SH-SY5Y (cell line): ENCODE results near the gene CDK5R1.

Source experiments
- GATA2 ChIP-seq: IDR thresholded peaks from 2 replicates; pipeline ENCODE4 v1.6.1; 2011; ENCODE audit warnings: mild to moderate bottlenecking, low read depth, low read length
- GATA3 ChIP-seq: IDR thresholded peaks from 2 replicates; pipeline ENCODE4 v1.6.1; 2011; ENCODE audit warnings: low read depth, mild to moderate bottlenecking, low read length, moderate library complexity

CDK5R1 gene

DNA sequence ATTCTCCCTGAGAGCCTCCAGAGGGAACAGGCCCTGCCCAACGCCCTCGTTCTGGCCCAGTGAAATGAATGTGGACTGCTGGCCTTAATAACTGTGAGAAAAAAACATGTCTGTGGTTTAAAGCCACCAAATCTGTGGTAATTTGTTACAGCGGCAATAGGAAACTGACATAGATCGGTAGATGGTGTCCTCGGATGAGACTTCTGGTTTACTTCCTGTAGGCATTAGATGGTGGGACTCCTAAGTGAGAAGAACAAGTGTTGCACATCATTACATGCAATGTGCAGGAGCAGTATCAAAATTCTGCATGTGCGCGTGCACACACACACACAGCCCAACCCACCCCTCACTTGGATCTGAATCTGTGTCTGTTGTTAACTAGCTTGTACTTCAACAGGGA, 42.0 kb downstream of the CDK5R1 start:
- TF ChIP-seq GATA3 (no peak), GATA2 (no peak)

DNA sequence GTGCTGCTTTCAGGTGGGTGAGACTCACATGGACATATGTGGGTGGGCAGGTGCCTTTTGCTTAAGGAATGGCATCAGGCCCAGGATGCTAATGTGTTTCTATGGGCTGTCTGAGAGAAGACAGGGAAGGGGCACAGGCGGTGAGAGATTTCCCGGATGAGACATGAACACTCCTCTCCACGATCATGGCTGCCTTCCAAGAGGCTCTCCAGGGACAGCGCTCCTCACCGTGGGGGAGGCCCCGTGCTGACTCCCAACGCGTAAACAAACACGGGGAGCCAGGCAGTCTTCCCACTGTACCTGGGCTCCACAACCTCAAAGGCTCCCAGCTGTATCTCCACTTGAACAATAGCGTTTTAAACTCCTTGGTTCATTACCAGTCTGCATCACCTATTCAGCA, 42.8 kb downstream of the CDK5R1 start:
- TF ChIP-seq GATA3 (no peak), GATA2 (no peak)

DNA sequence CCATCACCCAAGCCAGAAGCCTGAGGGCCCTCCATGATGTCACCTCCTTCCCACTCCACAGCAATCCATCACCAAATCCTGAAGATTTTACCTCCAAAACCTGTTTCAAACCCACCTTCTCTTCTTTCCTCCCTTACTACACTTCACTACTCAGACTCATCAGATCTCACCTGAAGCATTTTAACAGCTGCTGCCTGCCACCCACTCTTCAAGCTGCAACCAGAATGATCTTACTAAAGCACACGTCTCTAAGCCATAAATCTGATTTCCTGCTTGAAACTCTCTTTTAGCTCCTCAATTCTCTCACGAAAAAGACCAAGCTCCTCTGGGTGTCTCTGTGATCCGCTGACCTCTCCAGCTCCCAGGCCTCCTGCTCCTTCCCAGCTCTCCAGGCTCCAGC, 46.5 kb downstream of the CDK5R1 start:
- TF ChIP-seq GATA3 (no peak), GATA2 (no peak)

GRCh38 chr17:32536736-32537643, 50.2 kb downstream of the CDK5R1 start:
- no peak for TF ChIP-seq GATA3
- no peak for TF ChIP-seq GATA2
